ENCODE data around the gene CCSER1.

CCSER1 gene

GRCh38 chr4:90128961-90129495 lies 1.8 kb downstream of the CCSER1 start:
- peak; percentile 14 for DNase-seq

- no peak for DNase-seq
Measured at GRCh38 chr4:90130076-90130475, 2.9 kb downstream of the CCSER1 start.

GRCh38 chr4:90137555-90137954 lies 10.4 kb downstream of the CCSER1 start:
- DNase-seq = no peak

- no peak for DNase-seq
Measured at GRCh38 chr4:90142081-90142480, 14.9 kb downstream of the CCSER1 start.

- DNase-seq = no peak
Measured at GRCh38 chr4:90145319-90145718, 18.1 kb downstream of the CCSER1 start.

- no peak for DNase-seq
Measured at GRCh38 chr4:90146306-90146705, 19.1 kb downstream of the CCSER1 start.

GRCh38 chr4:90148574-90149148 lies 21.5 kb downstream of the CCSER1 start:
- no peak for DNase-seq

GRCh38 chr4:90152024-90152423 lies 24.8 kb downstream of the CCSER1 start:
- DNase-seq = no peak

- no peak for DNase-seq
Measured at GRCh38 chr4:90159193-90159592, 32.0 kb downstream of the CCSER1 start.

GRCh38 chr4:90160044-90160443 lies 32.9 kb downstream of the CCSER1 start:
- DNase-seq = no peak

- DNase-seq = no peak
Measured at GRCh38 chr4:90162566-90162965, 35.4 kb downstream of the CCSER1 start.

GRCh38 chr4:90163872-90164271 lies 36.7 kb downstream of the CCSER1 start:
- no peak for DNase-seq

GRCh38 chr4:90165883-90166282 lies 38.7 kb downstream of the CCSER1 start:
- no peak for DNase-seq

GRCh38 chr4:90171491-90171890 lies 44.3 kb downstream of the CCSER1 start:
- no peak for DNase-seq

- DNase-seq = no peak
Measured at GRCh38 chr4:90174621-90175023, 47.4 kb downstream of the CCSER1 start.

GRCh38 chr4:90181644-90182043 lies 54.5 kb downstream of the CCSER1 start:
- DNase-seq = no peak

GRCh38 chr4:90183254-90183653 lies 56.1 kb downstream of the CCSER1 start:
- DNase-seq = no peak

GRCh38 chr4:90184560-90184959 lies 57.4 kb downstream of the CCSER1 start:
- DNase-seq = no peak

GRCh38 chr4:90185416-90185815 lies 58.2 kb downstream of the CCSER1 start:
- no peak for DNase-seq

- DNase-seq = no peak
Measured at GRCh38 chr4:90186229-90186628, 59.0 kb downstream of the CCSER1 start.

GRCh38 chr4:90187148-90187884 lies 60.1 kb downstream of the CCSER1 start:
- DNase-seq = peak; percentile 44

GRCh38 chr4:90189178-90189577 lies 62.0 kb downstream of the CCSER1 start:
- no peak for DNase-seq

GRCh38 chr4:90189946-90190345 lies 62.8 kb downstream of the CCSER1 start:
- no peak for DNase-seq

- no peak for DNase-seq
Measured at GRCh38 chr4:90190525-90190924, 63.3 kb downstream of the CCSER1 start.
